ENCODE data around the gene HEATR5B.

DNA sequence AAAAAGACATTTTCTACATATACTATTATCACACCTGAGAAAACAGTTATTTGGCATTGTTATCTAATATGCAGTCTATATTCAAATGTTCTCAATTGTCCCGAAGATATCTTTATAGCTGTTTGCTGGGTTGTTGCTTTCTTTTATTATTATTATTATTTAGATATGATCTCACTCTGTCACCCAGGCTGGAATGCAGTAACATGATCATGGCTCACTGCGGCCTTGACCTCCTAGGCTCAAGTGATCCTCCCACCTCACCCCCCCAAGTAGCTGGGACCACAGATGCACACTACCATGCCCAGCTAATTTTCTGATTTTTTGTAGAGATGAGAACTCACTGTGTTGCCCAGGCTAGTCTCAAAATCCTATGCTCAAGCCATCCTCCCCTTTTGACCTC lies 20.0 kb upstream of the HEATR5B start:
- TF ChIP-seq POLR2AphosphoS5 (IDR thresholded peaks at IDR 0.05; ENCODE audit: borderline replicate concordance, low read depth, low read length) (no peak), EZH2 (IDR thresholded peaks at IDR 0.05) (no peak), FOXP2 (optimal IDR thresholded peaks at IDR 0.05; ENCODE audit: control extremely low read depth, extremely low read length, insufficient read depth) (no peak)

Measured in SK-N-MC (cell line).